HEK293 (cell line): ENCODE results near the gene ZKSCAN8.

Source experiments
- BCL11A ChIP-seq: fragments of 450-650 bp; formaldehyde crosslinking; IDR thresholded peaks from 2 replicates; pipeline ENCODE4 v1.5.1; 2016; ENCODE audit warnings: low read depth, missing biosample characterization, missing genetic modification characterization
- KLF7 ChIP-seq: fragments of 450-650 bp; formaldehyde crosslinking; IDR thresholded peaks from 2 replicates; pipeline ENCODE4 v1.5.1; 2016; ENCODE audit warnings: missing biosample characterization, missing genetic modification characterization, borderline replicate concordance
- ZBTB21 ChIP-seq: fragments of 450-650 bp; formaldehyde crosslinking; IDR thresholded peaks from 2 replicates; pipeline ENCODE4 v1.5.1; 2017; ENCODE audit warnings: missing biosample characterization, missing genetic modification characterization
- ZBTB49 ChIP-seq: fragments of 450-650 bp; formaldehyde crosslinking; IDR thresholded peaks from 2 replicates; pipeline ENCODE4 v1.5.1; 2016; ENCODE audit warnings: missing biosample characterization, missing genetic modification characterization, low read depth
- TF ChIP-seq, protein P1 (sequence below): fragments of 450-650 bp; formaldehyde crosslinking; IDR thresholded peaks from 2 replicates; pipeline ENCODE4 v1.5.1; 2016; ENCODE audit warnings: missing biosample characterization, missing genetic modification characterization, low read depth
- TF ChIP-seq, protein P2 (sequence below): fragments of 450-650 bp; formaldehyde crosslinking; IDR thresholded peaks from 2 replicates; pipeline ENCODE4 v1.5.1; 2016; ENCODE audit warnings: missing biosample characterization, missing genetic modification characterization
- TF ChIP-seq, protein P3 (sequence below): fragments of 450-650 bp; formaldehyde crosslinking; IDR thresholded peaks from 2 replicates; pipeline ENCODE4 v1.5.1; 2016; ENCODE audit warnings: missing biosample characterization, missing genetic modification characterization

DNA sequence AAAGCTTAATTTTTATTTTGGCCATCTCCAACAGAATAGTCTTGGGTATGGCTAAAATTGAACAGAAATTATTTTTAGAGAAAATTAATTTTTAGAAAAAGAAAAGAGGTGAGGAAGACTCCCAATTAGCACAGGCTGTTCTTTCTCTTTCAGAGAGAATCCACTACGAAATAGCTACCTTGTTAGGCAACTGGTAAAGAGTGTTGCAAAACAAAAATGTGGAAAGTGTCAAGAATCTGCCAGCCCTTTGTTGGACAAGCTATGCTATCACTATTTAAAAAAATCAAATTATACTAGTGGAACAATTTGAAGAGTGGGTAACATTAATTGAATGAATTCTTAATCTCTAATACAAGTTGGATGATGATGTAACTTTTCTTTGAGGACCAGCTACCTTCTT lies 64.2 kb downstream of the ZKSCAN8 start:
- TF ChIP-seq, protein P1, sequence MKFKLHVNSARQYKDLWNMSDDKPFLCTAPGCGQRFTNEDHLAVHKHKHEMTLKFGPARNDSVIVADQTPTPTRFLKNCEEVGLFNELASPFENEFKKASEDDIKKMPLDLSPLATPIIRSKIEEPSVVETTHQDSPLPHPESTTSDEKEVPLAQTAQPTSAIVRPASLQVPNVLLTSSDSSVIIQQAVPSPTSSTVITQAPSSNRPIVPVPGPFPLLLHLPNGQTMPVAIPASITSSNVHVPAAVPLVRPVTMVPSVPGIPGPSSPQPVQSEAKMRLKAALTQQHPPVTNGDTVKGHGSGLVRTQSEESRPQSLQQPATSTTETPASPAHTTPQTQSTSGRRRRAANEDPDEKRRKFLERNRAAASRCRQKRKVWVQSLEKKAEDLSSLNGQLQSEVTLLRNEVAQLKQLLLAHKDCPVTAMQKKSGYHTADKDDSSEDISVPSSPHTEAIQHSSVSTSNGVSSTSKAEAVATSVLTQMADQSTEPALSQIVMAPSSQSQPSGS (tag by site-specific recombination), result no peak
- TF ChIP-seq, protein P2, sequence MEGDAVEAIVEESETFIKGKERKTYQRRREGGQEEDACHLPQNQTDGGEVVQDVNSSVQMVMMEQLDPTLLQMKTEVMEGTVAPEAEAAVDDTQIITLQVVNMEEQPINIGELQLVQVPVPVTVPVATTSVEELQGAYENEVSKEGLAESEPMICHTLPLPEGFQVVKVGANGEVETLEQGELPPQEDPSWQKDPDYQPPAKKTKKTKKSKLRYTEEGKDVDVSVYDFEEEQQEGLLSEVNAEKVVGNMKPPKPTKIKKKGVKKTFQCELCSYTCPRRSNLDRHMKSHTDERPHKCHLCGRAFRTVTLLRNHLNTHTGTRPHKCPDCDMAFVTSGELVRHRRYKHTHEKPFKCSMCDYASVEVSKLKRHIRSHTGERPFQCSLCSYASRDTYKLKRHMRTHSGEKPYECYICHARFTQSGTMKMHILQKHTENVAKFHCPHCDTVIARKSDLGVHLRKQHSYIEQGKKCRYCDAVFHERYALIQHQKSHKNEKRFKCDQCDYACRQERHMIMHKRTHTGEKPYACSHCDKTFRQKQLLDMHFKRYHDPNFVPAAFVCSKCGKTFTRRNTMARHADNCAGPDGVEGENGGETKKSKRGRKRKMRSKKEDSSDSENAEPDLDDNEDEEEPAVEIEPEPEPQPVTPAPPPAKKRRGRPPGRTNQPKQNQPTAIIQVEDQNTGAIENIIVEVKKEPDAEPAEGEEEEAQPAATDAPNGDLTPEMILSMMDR (tag by site-specific recombination), result no peak
- TF ChIP-seq BCL11A (no peak), ZBTB49 (tag by site-specific recombination) (no peak), KLF7 (no peak), ZBTB21 (tag by site-specific recombination) (no peak)
- TF ChIP-seq, protein P3, sequence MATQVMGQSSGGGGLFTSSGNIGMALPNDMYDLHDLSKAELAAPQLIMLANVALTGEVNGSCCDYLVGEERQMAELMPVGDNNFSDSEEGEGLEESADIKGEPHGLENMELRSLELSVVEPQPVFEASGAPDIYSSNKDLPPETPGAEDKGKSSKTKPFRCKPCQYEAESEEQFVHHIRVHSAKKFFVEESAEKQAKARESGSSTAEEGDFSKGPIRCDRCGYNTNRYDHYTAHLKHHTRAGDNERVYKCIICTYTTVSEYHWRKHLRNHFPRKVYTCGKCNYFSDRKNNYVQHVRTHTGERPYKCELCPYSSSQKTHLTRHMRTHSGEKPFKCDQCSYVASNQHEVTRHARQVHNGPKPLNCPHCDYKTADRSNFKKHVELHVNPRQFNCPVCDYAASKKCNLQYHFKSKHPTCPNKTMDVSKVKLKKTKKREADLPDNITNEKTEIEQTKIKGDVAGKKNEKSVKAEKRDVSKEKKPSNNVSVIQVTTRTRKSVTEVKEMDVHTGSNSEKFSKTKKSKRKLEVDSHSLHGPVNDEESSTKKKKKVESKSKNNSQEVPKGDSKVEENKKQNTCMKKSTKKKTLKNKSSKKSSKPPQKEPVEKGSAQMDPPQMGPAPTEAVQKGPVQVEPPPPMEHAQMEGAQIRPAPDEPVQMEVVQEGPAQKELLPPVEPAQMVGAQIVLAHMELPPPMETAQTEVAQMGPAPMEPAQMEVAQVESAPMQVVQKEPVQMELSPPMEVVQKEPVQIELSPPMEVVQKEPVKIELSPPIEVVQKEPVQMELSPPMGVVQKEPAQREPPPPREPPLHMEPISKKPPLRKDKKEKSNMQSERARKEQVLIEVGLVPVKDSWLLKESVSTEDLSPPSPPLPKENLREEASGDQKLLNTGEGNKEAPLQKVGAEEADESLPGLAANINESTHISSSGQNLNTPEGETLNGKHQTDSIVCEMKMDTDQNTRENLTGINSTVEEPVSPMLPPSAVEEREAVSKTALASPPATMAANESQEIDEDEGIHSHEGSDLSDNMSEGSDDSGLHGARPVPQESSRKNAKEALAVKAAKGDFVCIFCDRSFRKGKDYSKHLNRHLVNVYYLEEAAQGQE (tag by site-specific recombination), result no peak
